Activated T-helper 9 cell treated with anti-CD3 and anti-CD28 coated beads, Interleukin-2, amount 50 U/mL, for 16 hours (primary cell): ENCODE results near the gene SETDB2.

Source experiments
- DNase-seq: peaks from one replicate; pipeline ENCODE4 v3.0.0-alpha.2; 2020; ENCODE audit warnings: low read depth

SETDB2 gene

GRCh38 chr13:49476529-49476928, 32.5 kb downstream of the SETDB2 start:
- DNase-seq = no peak

GRCh38 chr13:49481788-49482187, 37.7 kb downstream of the SETDB2 start:
- DNase-seq = no peak

GRCh38 chr13:49488563-49488962, 44.5 kb downstream of the SETDB2 start:
- no peak for DNase-seq

GRCh38 chr13:49494645-49495044, 50.6 kb downstream of the SETDB2 start:
- no peak for DNase-seq

GRCh38 chr13:49495783-49496762, 52.0 kb downstream of the SETDB2 start, which contains the start of gene PHF11:
PHF11 (plus strand) TSS chr13:49495953; CDS start chr13:49496002, 49 bp downstream.
- peak; percentile 84 for DNase-seq

- DNase-seq = peak; percentile 39
Measured at GRCh38 chr13:49496837-49497236, 52.8 kb downstream of the SETDB2 start.

GRCh38 chr13:49497272-49497671, 53.2 kb downstream of the SETDB2 start:
- no peak for DNase-seq

- no peak for DNase-seq
Measured at GRCh38 chr13:49498206-49498605, 54.1 kb downstream of the SETDB2 start.

- no peak for DNase-seq
Measured at GRCh38 chr13:49499889-49500660, 56.0 kb downstream of the SETDB2 start.

GRCh38 chr13:49502954-49503353, 58.9 kb downstream of the SETDB2 start:
- no peak for DNase-seq

GRCh38 chr13:49503951-49504350, 59.9 kb downstream of the SETDB2 start:
- DNase-seq = no peak

GRCh38 chr13:49512578-49512977, 68.5 kb downstream of the SETDB2 start:
- DNase-seq = no peak

GRCh38 chr13:49516467-49516866, 72.4 kb downstream of the SETDB2 start:
- DNase-seq = no peak

- no peak for DNase-seq
Measured at GRCh38 chr13:49517461-49517860, 73.4 kb downstream of the SETDB2 start.

- DNase-seq = no peak
Measured at GRCh38 chr13:49521224-49521623, 77.2 kb downstream of the SETDB2 start.

GRCh38 chr13:49524740-49525501, 80.8 kb downstream of the SETDB2 start:
- DNase-seq = no peak

GRCh38 chr13:49527123-49527522, 83.0 kb downstream of the SETDB2 start:
- DNase-seq = no peak

- no peak for DNase-seq
Measured at GRCh38 chr13:49528161-49528560, 84.1 kb downstream of the SETDB2 start.

- no peak for DNase-seq
Measured at GRCh38 chr13:49530457-49530856, 86.4 kb downstream of the SETDB2 start.

- DNase-seq = no peak
Measured at GRCh38 chr13:49532593-49532992, 88.5 kb downstream of the SETDB2 start.

- DNase-seq = no peak
Measured at GRCh38 chr13:49533011-49533410, 88.9 kb downstream of the SETDB2 start.
